IMR-90 (cell line): ENCODE results near the gene FBN1. TPM values are rescaled to one million over a fixed set of nuclear protein-coding genes. Genes with fewer than 3 reads are reported as not detected.

Experiments
- ATAC-seq: fragments of 200-7000 bp; cut with Tn5 transposase; 2 replicates; pipeline ENCODE4 v1.9.1; 2020; ENCODE audit warnings: low read depth, mild to moderate bottlenecking, moderate library complexity
- BruUV-seq: library from RNA; stranded (reverse); fragments of 400-500 nt; replicated peaks from 2 replicates; lab custom pipeline; 2021; lab: Mats Ljungman, UMichigan
- CTCF ChIA-PET: fragments of 300-600 bp; formaldehyde crosslinking; extraction: SDS; loops from one replicate; lab custom pipeline; 2021; ENCODE audit warnings: antibody characterized with exemption; lab: Yijun Ruan, JAX
- POLR2A ChIA-PET: fragments of 300-600 bp; sonication (Branson Sonifier 250); formaldehyde crosslinking; loops from one replicate; lab custom pipeline; 2022; ENCODE audit warnings: antibody characterized with exemption; ENCODE audit not compliant: unreplicated experiment; lab: Charles Lee
- DNase-seq: peaks from one replicate; pipeline ENCODE4 v3.0.0; 2013
- H2AFZ ChIP-seq: replicated peaks from 2 replicates; pipeline ENCODE3; 2013; ENCODE audit warnings: low read length, mild to moderate bottlenecking; ENCODE audit not compliant: poor library complexity
- H2AK5ac ChIP-seq: 2 replicates; pipeline ENCODE4 v1.6.1; 2013; ENCODE audit warnings: low read depth, low read length, inconsistent platforms
- H2AK9ac ChIP-seq: replicated peaks from 2 replicates; pipeline ENCODE3; 2013; ENCODE audit warnings: mild to moderate bottlenecking, low read depth, low read length, moderate library complexity; ENCODE audit not compliant: poor library complexity
- H2BK120ac ChIP-seq: 2 replicates; pipeline ENCODE4 v1.6.1; 2013; ENCODE audit warnings: low read depth, low read length, inconsistent platforms
- H2BK15ac ChIP-seq: 3 replicates; pipeline ENCODE4 v1.6.1; 2013; ENCODE audit warnings: low read depth, low read length, inconsistent platforms
- H2BK20ac ChIP-seq: 2 replicates; pipeline ENCODE4 v1.6.1; 2013; ENCODE audit warnings: low read depth, mild to moderate bottlenecking, inconsistent platforms, low read length, moderate library complexity
- H2BK5ac ChIP-seq: 2 replicates; pipeline ENCODE4 v1.6.1; 2013; ENCODE audit warnings: mild to moderate bottlenecking, low read depth, low read length, inconsistent platforms; ENCODE audit not compliant: poor library complexity, severe bottlenecking
- H3K14ac ChIP-seq: replicated peaks from 2 replicates; pipeline ENCODE4 v1.6.1; 2013; ENCODE audit warnings: low read depth, low read length, inconsistent platforms
- H3K18ac ChIP-seq: 2 replicates; pipeline ENCODE4 v1.6.1; 2013; ENCODE audit warnings: low read depth, low read length, control low read depth
- H3K23ac ChIP-seq: 2 replicates; pipeline ENCODE4 v1.6.1; 2013; ENCODE audit warnings: low read depth, low read length, inconsistent platforms
- H3K27ac ChIP-seq: 2 replicates; pipeline ENCODE4 v1.5.1; 2013; ENCODE audit warnings: mild to moderate bottlenecking, control low read depth, low read length; ENCODE audit not compliant: insufficient read depth
- H3K27me3 ChIP-seq: 2 replicates; pipeline ENCODE4 v1.6.1; 2013; ENCODE audit warnings: low read length; ENCODE audit not compliant: control insufficient read depth, insufficient read depth
- H3K36me3 ChIP-seq: 2 replicates; pipeline ENCODE4 v1.6.1; 2013; ENCODE audit warnings: low read length, mixed read lengths; ENCODE audit not compliant: control insufficient read depth, insufficient read depth
- H3K4ac ChIP-seq: 2 replicates; pipeline ENCODE4 v1.6.1; 2013; ENCODE audit warnings: low read depth, low read length, inconsistent platforms
- H3K4me1 ChIP-seq: 2 replicates; pipeline ENCODE4 v1.6.1; 2013; ENCODE audit warnings: low read length, mixed read lengths; ENCODE audit not compliant: control insufficient read depth, insufficient read depth
- H3K4me2 ChIP-seq: 2 replicates; pipeline ENCODE4 v1.6.1; 2013; ENCODE audit warnings: low read depth, mild to moderate bottlenecking, control low read depth, low read length, moderate library complexity
- H3K4me3 ChIP-seq: 2 replicates; pipeline ENCODE4 v1.5.1; 2013; ENCODE audit warnings: low read depth, mild to moderate bottlenecking, control low read depth, low read length, moderate library complexity; ENCODE audit not compliant: insufficient read depth
- H3K56ac ChIP-seq: 2 replicates; pipeline ENCODE4 v1.6.1; 2013; ENCODE audit warnings: low read length, inconsistent platforms; ENCODE audit not compliant: insufficient read depth; ENCODE audit errors: extremely low read depth
- H3K79me1 ChIP-seq, 2 experiments: 2 replicates each; pipeline ENCODE4 v1.6.1; 2013; ENCODE audit warnings: low read length in 2 of 2, inconsistent platforms in 1 of 2, low read depth in 1 of 2
- H3K9ac ChIP-seq: 2 replicates; pipeline ENCODE4 v1.6.1; 2013; ENCODE audit warnings: low read depth, low read length, control low read depth
- H3K9me1 ChIP-seq: 2 replicates; pipeline ENCODE4 v1.6.1; 2013; ENCODE audit warnings: low read length, inconsistent platforms; ENCODE audit not compliant: insufficient read depth
- H3K9me3 ChIP-seq: 2 replicates; pipeline ENCODE4 v1.6.1; 2013; ENCODE audit warnings: low read length; ENCODE audit not compliant: control insufficient read depth, insufficient read depth
- H4K20me1 ChIP-seq: 2 replicates; pipeline ENCODE4 v1.6.1; 2013; ENCODE audit warnings: low read length, inconsistent platforms; ENCODE audit not compliant: insufficient read depth
- H4K5ac ChIP-seq: 2 replicates; pipeline ENCODE4 v1.6.1; 2013; ENCODE audit warnings: mild to moderate bottlenecking, low read depth, low read length, control low read depth
- H4K8ac ChIP-seq, 2 experiments: 2 replicates each; pipeline ENCODE4 v1.6.1; 2013; ENCODE audit warnings: low read depth in 2 of 2, low read length in 2 of 2, control low read depth in 1 of 2, inconsistent platforms in 1 of 2
- H4K91ac ChIP-seq: 2 replicates; pipeline ENCODE4 v1.6.1; 2013; ENCODE audit warnings: low read depth, low read length, inconsistent platforms; ENCODE audit not compliant: insufficient read depth
- BHLHE40 ChIP-seq: fragments of 150-350 bp; IDR thresholded peaks from 2 replicates; pipeline ENCODE4 v1.6.1; 2016; ENCODE audit warnings: mild to moderate bottlenecking, low read depth, low read length
- CEBPB ChIP-seq: IDR thresholded peaks from 2 replicates; pipeline ENCODE4 v1.6.1; 2012; ENCODE audit warnings: low read depth, low read length, improper control_type of control experiment
- CHD1 ChIP-seq: IDR thresholded peaks from 2 replicates; pipeline ENCODE4 v1.6.1; 2012; ENCODE audit warnings: low read depth, low read length, improper control_type of control experiment
- FOS ChIP-seq: fragments of 150-350 bp; IDR thresholded peaks from 2 replicates; pipeline ENCODE4 v1.6.1; 2016; ENCODE audit warnings: low read depth, low read length
- MAZ ChIP-seq: IDR thresholded peaks from 2 replicates; pipeline ENCODE4 v1.6.1; 2012; ENCODE audit warnings: low read depth, mild to moderate bottlenecking, low read length, improper control_type of control experiment, moderate library complexity, borderline replicate concordance
- MXI1 ChIP-seq: IDR thresholded peaks from 2 replicates; pipeline ENCODE4 v1.6.1; 2012; ENCODE audit warnings: low read depth, mild to moderate bottlenecking, low read length, moderate library complexity, borderline replicate concordance
- NFE2L2 ChIP-seq: fragments of 150-350 bp; IDR thresholded peaks from 2 replicates; pipeline ENCODE4 v1.6.1; 2016; ENCODE audit warnings: low read depth, mild to moderate bottlenecking, low read length
- POLR2A ChIP-seq: IDR thresholded peaks from 2 replicates; pipeline ENCODE4 v1.6.1; 2012; ENCODE audit warnings: mild to moderate bottlenecking, low read depth, low read length
- RCOR1 ChIP-seq: IDR thresholded peaks from 2 replicates; pipeline ENCODE4 v1.6.1; 2012; ENCODE audit warnings: mild to moderate bottlenecking, low read length, improper control_type of control experiment; ENCODE audit not compliant: insufficient replicate concordance
- RFX5 ChIP-seq: IDR thresholded peaks from 2 replicates; pipeline ENCODE4 v1.8.0; 2012; ENCODE audit warnings: low read depth, mild to moderate bottlenecking, low read length, moderate library complexity
- SMC3 ChIP-seq: fragments of 150-350 bp; IDR thresholded peaks from 2 replicates; pipeline ENCODE4 v1.6.1; 2016; ENCODE audit warnings: low read depth, mild to moderate bottlenecking, antibody characterized with exemption, low read length, moderate library complexity
- WGBS, 2 experiments: methylation state at CpG; one replicate each; pipeline versions ENCODE4 v1.1.5 to v1.1.7; 2013; ENCODE audit warnings: missing lambda C conversion rate in 2 of 2; ENCODE audit not compliant: insufficient read length in 1 of 2; ENCODE audit errors: extremely low coverage in 2 of 2; 5-methylcytosine and 5-hydroxymethylcytosine counted together
- dilution Hi-C: fragments of 300-500 bp; cut with HindIII; formaldehyde crosslinking; loops from one replicate; pipeline ENCODE4 v1.14.3; 2018; ENCODE audit warnings: low sequenced_read_pairs; ENCODE audit not compliant: unreplicated experiment
- in situ Hi-C: fragments of 300-500 bp; cut with MboI; formaldehyde crosslinking; loops from 3 replicates; pipeline ENCODE4 v1.14.3; 2019; ENCODE audit warnings: low sequenced_read_pairs, inconsistent platforms, mixed read lengths
- intact Hi-C: fragments of 100-400 bp; cut with micrococcal nuclease; formaldehyde crosslinking; loops from 2 replicates; pipeline ENCODE4 v1.10.0; 2022
- polyA plus RNA-seq, 3 experiments: library from polyadenylated mRNA; depleted of rRNA; stranded (reverse); fragments of >200 nt; gene quantifications; 2 replicates each; pipeline ENCODE4 v1.2.3, GENCODE V29; 2012; ENCODE audit warnings: low replicate concordance in 1 of 3
- total RNA-seq: library from RNA; depleted of rRNA; stranded (reverse); fragments of >200 nt; gene quantifications from 2 replicates; pipeline ENCODE4 v1.2.3, GENCODE V29; 2012
- TF ChIP-seq, protein P1 (sequence below): conservative IDR thresholded peaks from 2 replicates; pipeline ENCODE4 v1.5.1; 2012; ENCODE audit warnings: mild to moderate bottlenecking, low read depth, low read length, improper control_type of control experiment

FBN1 gene
- total and polyA plus RNA-seq, 2 of the 4 experiments (the other 2 are of a cell fraction), result 134 to 283 TPM

- no peak for TF ChIP-seq CEBPB
These were observed 152.3 kb downstream of the FBN1 start (continued) for GRCh38 chr15:48493084-48493762.

DNA sequence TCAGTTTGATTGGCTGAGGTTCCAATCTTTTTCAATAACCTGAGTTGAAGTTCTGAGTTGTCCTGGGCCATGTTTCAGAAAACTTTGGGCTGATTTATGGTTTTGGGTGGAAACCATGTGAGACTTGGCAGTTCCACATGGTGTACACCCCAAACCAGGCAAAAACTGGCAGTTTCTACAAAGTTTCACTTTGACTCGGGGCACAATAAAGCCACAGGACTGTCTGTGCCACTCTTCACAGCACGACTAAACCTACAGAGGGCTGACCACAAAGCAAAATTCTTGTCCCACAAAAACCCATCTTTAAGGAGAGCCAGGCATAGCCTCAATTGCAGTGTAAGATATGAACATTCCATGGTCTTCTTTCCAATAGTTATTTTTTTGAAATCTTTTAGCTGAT is 159.3 kb downstream of the FBN1 start:
- H3K4me3 ChIP-seq, result no peak overlapping the region
- H3K18ac ChIP-seq, result no peak overlapping the region
- H3K56ac ChIP-seq, result no peak overlapping the region
- POLR2A ChIA-PET, result no interaction called here
- H3K4me1 ChIP-seq, result peaks cover 3% of the 10 kb centered on the region; the same call in 1 of the 2 replicates
- in situ Hi-C loops, result no loop called here
- no peaks in the 10 kb centered on the region for H3K9me3 ChIP-seq
- H3K36me3 ChIP-seq, result peaks cover 55% of the 10 kb centered on the region
- BruUV-seq, result no TSS peak
- H3K27ac ChIP-seq, result no peak overlapping the region
- H2BK5ac ChIP-seq, result no peak overlapping the region
- WGBS, 2 experiments, result 100% methylated on average over 1 of the region's 2 CpGs; no CpG with 5 or more reads in 1 of the 2 experiments
- H2BK120ac ChIP-seq, result no peak overlapping the region
- H3K9me1 ChIP-seq, result no peaks in the 10 kb centered on the region
- H4K91ac ChIP-seq, result no peak overlapping the region
- no peak overlapping the region for H2BK15ac ChIP-seq
- no peak overlapping the region for H3K9ac ChIP-seq
- H2AFZ ChIP-seq, result no peak overlapping the region
- no peak for ATAC-seq
- no peak overlapping the region for H3K14ac ChIP-seq
- dilution Hi-C loops, result no loop called here
- no peak overlapping the region for H2AK5ac ChIP-seq
- no peak overlapping the region for H3K4me2 ChIP-seq
- no peak overlapping the region for H4K5ac ChIP-seq
- CTCF ChIA-PET, result no interaction called here
- DNase-seq, result no peak
- no peak overlapping the region for H3K4ac ChIP-seq
- H4K8ac ChIP-seq, result no peak overlapping the region
- H4K20me1 ChIP-seq, result no peaks in the 10 kb centered on the region
- H3K27me3 ChIP-seq, result no peaks in the 10 kb centered on the region
- no peak overlapping the region for H2AK9ac ChIP-seq
- no peak overlapping the region for H3K23ac ChIP-seq
- TF ChIP-seq, protein P1, sequence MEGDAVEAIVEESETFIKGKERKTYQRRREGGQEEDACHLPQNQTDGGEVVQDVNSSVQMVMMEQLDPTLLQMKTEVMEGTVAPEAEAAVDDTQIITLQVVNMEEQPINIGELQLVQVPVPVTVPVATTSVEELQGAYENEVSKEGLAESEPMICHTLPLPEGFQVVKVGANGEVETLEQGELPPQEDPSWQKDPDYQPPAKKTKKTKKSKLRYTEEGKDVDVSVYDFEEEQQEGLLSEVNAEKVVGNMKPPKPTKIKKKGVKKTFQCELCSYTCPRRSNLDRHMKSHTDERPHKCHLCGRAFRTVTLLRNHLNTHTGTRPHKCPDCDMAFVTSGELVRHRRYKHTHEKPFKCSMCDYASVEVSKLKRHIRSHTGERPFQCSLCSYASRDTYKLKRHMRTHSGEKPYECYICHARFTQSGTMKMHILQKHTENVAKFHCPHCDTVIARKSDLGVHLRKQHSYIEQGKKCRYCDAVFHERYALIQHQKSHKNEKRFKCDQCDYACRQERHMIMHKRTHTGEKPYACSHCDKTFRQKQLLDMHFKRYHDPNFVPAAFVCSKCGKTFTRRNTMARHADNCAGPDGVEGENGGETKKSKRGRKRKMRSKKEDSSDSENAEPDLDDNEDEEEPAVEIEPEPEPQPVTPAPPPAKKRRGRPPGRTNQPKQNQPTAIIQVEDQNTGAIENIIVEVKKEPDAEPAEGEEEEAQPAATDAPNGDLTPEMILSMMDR, result no peak
- TF ChIP-seq NFE2L2 (no peak), SMC3 (no peak), FOS (no peak), POLR2A (no peak), RCOR1 (no peak), BHLHE40 (no peak), MAZ (no peak), RFX5 (no peak), CHD1 (no peak), MXI1 (no peak)
- peaks cover 31 to 40% of the 10 kb centered on the region in 2 experiments; a peak in 3 of 4 replicates for H3K79me1 ChIP-seq
- H2BK20ac ChIP-seq, result no peak overlapping the region
- intact Hi-C loops, result no loop called here
